ENCODE measurements around the gene GPD1. TPM values are rescaled to one million over a fixed set of nuclear protein-coding genes. Genes with fewer than 3 reads are reported as not detected.

GPD1 gene
- total RNA-seq, 4 donors from 2014 or later, result 188 to 829 (median 253) TPM

DNA sequence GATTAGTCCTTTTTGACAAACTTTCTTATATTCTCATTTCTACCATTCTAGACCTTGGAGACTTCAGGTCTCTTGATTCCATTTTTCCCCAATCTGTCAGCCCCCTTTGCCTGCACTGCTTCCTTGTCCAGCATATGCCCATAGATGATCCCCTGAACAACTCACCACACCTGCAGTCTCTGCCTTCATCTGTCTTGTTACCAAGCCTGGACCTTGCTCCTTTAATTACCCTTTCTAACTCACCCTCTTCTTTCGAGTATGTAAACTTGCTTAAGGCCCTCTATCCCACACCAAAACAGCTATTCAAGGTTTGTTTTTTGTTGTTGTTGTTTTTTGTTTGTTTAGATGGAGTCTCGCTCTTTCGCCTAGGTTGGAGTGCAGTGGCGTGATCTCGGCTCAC is 17.8 kb downstream of the GPD1 start:
- TF ChIP-seq, protein P1, sequence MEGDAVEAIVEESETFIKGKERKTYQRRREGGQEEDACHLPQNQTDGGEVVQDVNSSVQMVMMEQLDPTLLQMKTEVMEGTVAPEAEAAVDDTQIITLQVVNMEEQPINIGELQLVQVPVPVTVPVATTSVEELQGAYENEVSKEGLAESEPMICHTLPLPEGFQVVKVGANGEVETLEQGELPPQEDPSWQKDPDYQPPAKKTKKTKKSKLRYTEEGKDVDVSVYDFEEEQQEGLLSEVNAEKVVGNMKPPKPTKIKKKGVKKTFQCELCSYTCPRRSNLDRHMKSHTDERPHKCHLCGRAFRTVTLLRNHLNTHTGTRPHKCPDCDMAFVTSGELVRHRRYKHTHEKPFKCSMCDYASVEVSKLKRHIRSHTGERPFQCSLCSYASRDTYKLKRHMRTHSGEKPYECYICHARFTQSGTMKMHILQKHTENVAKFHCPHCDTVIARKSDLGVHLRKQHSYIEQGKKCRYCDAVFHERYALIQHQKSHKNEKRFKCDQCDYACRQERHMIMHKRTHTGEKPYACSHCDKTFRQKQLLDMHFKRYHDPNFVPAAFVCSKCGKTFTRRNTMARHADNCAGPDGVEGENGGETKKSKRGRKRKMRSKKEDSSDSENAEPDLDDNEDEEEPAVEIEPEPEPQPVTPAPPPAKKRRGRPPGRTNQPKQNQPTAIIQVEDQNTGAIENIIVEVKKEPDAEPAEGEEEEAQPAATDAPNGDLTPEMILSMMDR (IDR thresholded peaks at IDR 0.05), result no peak
- TF ChIP-seq POLR2A (IDR thresholded peaks at IDR 0.05) (no peak), EP300 (IDR thresholded peaks at IDR 0.05) (no peak)
- peaks cover 0 to 81% (median 6%) of the 10 kb centered on the region in 3 donors for H3K36me3 ChIP-seq
- no peak for DNase-seq (ENCODE audit: low spot score in 2 of 2)
- H3K4me1 ChIP-seq, result peaks cover 0 to 18% (median 0%) of the 10 kb centered on the region in 4 donors
- H3K27ac ChIP-seq, result no peak overlapping the region
- H3K9me3 ChIP-seq, result no peaks in the 10 kb centered on the region
- no peak overlapping the region for H3K4me3 ChIP-seq
- no peaks in the 10 kb centered on the region for H3K27me3 ChIP-seq
- WGBS, 2 donors, result 84 to 92% methylated on average over 5 of the region's 5 CpGs

DNA sequence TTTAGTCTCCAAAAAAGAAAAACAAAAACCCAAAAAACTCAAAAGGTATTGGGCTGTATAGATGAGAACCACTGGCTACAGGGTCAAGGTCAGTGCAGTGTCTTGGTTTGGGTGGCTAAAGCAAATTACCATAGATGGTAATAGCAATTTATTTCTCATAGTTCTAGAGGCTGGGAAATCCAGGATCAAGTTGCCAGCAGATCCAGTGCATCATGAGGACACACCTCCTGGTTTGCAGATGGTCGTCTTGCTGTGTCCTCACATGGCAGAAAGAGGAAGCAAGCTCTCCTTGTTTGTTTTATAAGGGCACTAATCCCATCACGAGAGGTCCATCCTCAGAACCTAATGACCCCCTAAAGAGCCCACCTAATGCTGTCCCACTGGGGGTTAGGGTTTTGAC is 19.4 kb downstream of the GPD1 start:
- DNase-seq (ENCODE audit: low spot score in 2 of 2), result no peak
- Histone ChIP-seq H3K36me3 (peaks cover 0 to 84% (median 6%) of the 10 kb centered on the region in 3 donors), H3K4me3 (no peak overlapping the region), H3K4me1 (peaks cover 0 to 11% (median 0%) of the 10 kb centered on the region in 4 donors), H3K27me3 (no peaks in the 10 kb centered on the region), H3K9me3 (no peaks in the 10 kb centered on the region), H3K27ac (no peak overlapping the region)
- WGBS, 2 donors, result 77 to 80% methylated on average over 2 of the region's 2 CpGs
- TF ChIP-seq POLR2A (IDR thresholded peaks at IDR 0.05), result no peak
- TF ChIP-seq, protein P1 (IDR thresholded peaks at IDR 0.05), result no peak
- TF ChIP-seq EP300 (IDR thresholded peaks at IDR 0.05), result no peak

DNA sequence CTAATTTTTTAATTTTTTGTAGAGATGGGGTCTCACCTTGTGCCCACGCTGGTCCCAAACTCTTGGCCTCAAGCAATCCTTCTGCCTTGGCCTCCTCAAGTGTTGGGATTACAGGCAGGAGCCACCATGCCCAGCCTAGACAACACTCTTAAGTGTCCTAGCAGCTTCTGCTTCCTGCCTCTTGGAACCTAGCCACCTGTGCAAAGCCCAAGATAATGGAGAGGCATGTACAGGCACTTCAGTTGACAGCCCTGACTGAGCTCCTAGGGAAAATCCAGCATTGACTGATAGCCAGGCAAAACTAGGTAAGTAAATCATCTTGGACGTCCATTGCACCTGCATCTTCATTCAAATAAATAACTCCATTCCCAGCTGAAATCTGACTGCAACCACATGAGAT is 23.7 kb downstream of the GPD1 start:
- H3K27ac ChIP-seq, result no peak overlapping the region
- H3K27me3 ChIP-seq, result no peaks in the 10 kb centered on the region
- H3K4me1 ChIP-seq, result peaks cover 0 to 19% (median under 1%) of the 10 kb centered on the region in 4 donors
- TF ChIP-seq EP300 (IDR thresholded peaks at IDR 0.05) (no peak), POLR2A (IDR thresholded peaks at IDR 0.05) (no peak)
- TF ChIP-seq, protein P1 (IDR thresholded peaks at IDR 0.05), result no peak
- H3K9me3 ChIP-seq, result no peaks in the 10 kb centered on the region
- H3K4me3 ChIP-seq, result no peak overlapping the region
- no peak for DNase-seq (ENCODE audit: low spot score in 2 of 2)
- WGBS, 2 donors, result 82 to 83% methylated on average over 2 of the region's 2 CpGs
- peaks cover 0 to 75% (median 16%) of the 10 kb centered on the region in 3 donors for H3K36me3 ChIP-seq

DNA sequence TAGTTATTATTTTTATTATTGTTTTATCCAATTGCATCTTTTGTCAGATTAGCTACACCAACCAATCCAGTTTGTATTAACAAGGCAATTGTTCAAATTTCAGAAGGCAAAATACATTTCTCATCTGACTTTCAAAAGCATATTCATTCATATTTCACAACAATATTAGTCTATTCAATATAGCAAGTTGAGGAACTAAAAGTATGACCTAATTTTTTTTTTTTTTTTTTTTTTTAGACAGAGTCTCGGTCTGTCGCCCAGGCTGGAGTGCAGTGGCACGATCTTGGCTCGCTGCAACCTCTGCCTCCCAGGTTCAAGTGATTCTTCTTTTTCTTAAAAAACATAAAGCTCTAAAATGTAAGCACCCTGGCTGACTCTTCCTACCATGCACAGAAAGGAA is 25.5 kb downstream of the GPD1 start:
- Histone ChIP-seq H3K9me3 (no peaks in the 10 kb centered on the region), H3K4me1 (peaks cover 0 to 28% (median 2%) of the 10 kb centered on the region in 4 donors), H3K4me3 (no peak overlapping the region), H3K27me3 (no peaks in the 10 kb centered on the region), H3K36me3 (peaks cover 0 to 76% (median 14%) of the 10 kb centered on the region in 3 donors), H3K27ac (peak overlapping the region in 1 of 4 donors; percentile 59)
- WGBS, 2 donors, result 41 to 50% methylated on average over 4 of the region's 4 CpGs
- TF ChIP-seq, protein P1 (IDR thresholded peaks at IDR 0.05), result no peak
- TF ChIP-seq EP300 (IDR thresholded peaks at IDR 0.05) (no peak), POLR2A (IDR thresholded peaks at IDR 0.05) (no peak)
- DNase-seq (ENCODE audit: low spot score in 2 of 2), result no peak

DNA sequence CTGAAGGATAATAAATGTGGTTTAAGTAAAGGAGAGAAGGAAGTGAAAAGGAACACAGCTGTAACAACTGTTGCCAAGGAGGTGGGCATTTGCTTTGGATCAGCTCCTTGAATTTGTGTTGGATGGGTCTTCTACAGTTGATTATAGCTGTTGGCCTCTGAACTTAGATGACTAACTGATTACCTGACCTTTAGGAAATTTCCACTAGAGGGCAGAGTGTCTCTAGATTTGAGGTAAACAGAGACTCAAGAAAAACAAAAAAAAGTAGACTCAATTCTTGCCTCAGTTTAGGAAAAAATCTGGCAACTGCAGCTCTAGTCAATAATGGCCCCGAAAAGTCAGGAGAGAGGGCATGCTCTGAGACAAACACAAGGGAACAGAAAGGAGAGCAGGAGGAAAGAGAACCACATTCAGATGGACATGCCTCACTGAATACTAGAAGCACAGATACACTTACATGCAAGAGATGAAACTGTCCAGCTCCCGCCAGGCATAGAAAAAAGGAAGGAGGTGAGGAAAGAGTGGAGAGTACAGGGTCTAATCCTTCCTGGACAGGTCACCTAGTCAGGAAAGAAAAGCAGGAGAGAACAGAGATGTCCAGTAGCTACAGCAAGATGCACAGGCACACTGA is 28.8 kb downstream of the GPD1 start:
- WGBS, 2 donors, result 31 to 65% methylated on average over 2 of the region's 2 CpGs
- DNase-seq (ENCODE audit: low spot score in 2 of 2), result peak in 1 of 2 donors; percentile 28
- Histone ChIP-seq H3K36me3 (peaks cover 0 to 84% (median 17%) of the 10 kb centered on the region in 3 donors), H3K9me3 (no peaks in the 10 kb centered on the region), H3K4me1 (peaks cover 0 to 42% (median 2%) of the 10 kb centered on the region in 4 donors), H3K27ac (peak overlapping the region in 2 of 4 donors; percentile 11 to 23), H3K27me3 (no peaks in the 10 kb centered on the region), H3K4me3 (no peak overlapping the region)
- no peak for TF ChIP-seq POLR2A (IDR thresholded peaks at IDR 0.05)
- TF ChIP-seq, protein P1 (IDR thresholded peaks at IDR 0.05), result peak in 3 of 5 experiments; percentile 28 to 54 (median 49)

All from tibial nerve (tissue), 4 donors.